Gastrocnemius medialis (tissue), 4 donors: ENCODE measurements around the gene ITIH5.

Experiments used
- CTCF ChIP-seq, 5 experiments: fragments of 450-650 bp in 3 of 5; fragments of 200-600 bp in 2 of 5; sonication (generic) in 2 of 5; IDR thresholded peaks in 4 of 5; conservative IDR thresholded peaks in 1 of 5; 1 replicate in 4 of 5; 2 replicates in 1 of 5; pipeline ENCODE4 v1.5.1; 2016 to 2019; ENCODE audit warnings: antibody characterized with exemption in 5 of 5, mild to moderate bottlenecking in 3 of 5, moderate library complexity in 3 of 5
- POLR2A ChIP-seq, 2 donors: fragments of 450-650 bp; IDR thresholded peaks; one replicate each; pipeline ENCODE4 v1.6.1; 2017; ENCODE audit warnings: antibody characterized with exemption in 2 of 2, mild to moderate bottlenecking in 2 of 2, moderate library complexity in 2 of 2

- TF ChIP-seq CTCF (IDR thresholded peaks at IDR 0.05 in 4 of 5, conservative IDR thresholded peaks at IDR 0.05 in 1 of 5) (no peak), POLR2A (IDR thresholded peaks at IDR 0.05) (no peak)
Observed at GRCh38 chr10:7625009-7625408, 41.8 kb downstream of the ITIH5 start.
